GM21360 (cell line): ENCODE results near the gene RFNG.

Experiments used
- ATAC-seq: cut with Tn5 transposase; IDR thresholded peaks from one replicate; pipeline ENCODE4 v1.9.1; 2021; ENCODE audit warnings: mild to moderate bottlenecking, moderate library complexity; ENCODE audit not compliant: unreplicated experiment

The RFNG gene

DNA sequence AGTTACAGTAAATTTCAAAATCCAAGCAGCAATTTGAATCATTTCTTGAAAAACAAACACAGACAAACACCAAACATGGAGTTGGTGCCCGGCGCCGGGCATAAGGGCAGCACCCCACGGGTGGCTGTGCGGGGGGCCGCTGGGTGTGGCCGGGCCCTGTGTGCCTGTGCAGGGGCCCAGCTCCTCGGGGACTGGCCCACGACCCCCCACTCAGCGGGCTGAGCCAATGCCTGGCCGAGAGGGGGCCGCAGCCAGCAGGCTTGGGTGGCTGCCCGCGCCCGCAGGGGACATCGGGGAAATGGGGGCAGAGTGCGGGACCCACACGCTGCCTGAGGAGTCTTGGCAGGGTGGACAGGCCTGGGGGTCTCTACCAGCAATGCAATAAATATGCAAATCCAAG is 26.8 kb upstream of the RFNG start:
- ATAC-seq: no peak

DNA sequence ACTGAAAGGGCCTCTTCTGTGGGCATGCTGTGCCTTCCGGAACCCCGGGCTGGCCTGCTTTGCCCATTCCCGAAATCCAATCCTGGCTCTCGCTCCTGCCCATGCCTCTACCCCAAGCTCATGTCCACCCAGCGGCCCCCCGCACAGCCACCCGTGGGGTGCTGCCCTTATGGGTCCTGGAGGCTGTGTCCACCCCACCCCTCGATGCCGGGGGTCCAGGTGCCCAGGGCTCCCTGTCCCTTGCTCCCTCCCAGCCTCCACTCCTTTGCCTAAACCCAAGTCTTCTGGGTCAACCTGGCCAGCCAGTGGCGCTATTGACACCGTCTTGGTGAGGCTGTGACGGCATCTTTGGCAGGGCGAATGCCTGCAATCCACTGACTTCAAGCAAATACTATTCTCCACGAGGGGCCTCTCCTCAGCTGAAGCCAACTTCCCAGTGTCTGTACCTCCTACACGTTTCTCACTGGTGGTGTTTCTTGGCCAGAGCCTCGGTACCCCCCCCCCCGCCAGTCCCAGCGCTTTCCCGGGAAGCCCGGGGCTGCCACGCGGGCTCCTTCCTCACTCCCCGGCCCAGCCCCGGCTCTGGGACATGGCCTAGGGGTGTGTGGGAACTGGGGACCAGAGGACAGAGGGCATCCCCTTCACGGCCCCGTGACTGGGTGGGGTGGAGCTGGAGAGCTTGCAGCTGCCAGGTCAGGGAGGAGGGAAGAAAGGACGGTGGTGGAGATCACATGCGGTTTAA is 26.2 kb upstream of the RFNG start:
- no peak for ATAC-seq

DNA sequence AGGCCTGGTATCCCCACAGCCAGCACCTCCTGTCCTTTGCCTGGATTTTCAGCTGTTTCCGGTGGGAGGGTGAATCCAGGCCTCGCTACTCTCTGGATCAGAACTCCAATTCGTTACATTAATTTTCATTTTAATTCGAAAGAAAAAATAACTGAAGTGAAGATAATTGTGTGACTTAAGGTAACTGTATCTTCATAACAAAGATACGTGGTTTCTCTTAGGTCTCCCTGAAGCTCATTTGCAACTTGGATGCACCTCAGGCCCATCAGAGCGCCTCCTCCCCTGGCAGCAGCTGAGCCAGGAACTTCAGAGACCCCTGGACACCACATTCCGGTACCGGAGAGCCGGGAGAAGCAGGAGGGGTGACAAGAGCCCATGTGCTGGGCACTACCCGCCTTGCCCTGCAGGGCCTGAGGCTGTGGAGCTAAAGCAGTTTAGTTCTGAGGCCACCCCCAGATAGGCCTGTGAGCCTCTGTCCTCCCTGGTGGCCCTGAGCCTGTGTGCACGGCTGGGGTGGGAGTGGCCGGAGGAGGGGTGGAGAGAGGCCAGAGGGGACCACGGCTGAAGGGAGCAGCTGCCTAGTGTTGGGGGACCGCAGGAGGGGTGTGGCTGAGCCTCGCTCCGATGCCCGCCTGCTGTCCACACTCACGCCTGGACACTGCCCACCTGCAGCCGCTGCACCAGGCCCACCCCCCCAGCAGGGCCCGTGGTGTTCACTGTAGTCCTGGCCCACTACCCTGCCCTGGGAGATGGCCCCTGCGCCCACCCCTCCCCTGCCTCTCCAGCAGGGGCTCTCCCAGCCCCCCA is 25.4 kb upstream of the RFNG start:
- ATAC-seq: no peak

DNA sequence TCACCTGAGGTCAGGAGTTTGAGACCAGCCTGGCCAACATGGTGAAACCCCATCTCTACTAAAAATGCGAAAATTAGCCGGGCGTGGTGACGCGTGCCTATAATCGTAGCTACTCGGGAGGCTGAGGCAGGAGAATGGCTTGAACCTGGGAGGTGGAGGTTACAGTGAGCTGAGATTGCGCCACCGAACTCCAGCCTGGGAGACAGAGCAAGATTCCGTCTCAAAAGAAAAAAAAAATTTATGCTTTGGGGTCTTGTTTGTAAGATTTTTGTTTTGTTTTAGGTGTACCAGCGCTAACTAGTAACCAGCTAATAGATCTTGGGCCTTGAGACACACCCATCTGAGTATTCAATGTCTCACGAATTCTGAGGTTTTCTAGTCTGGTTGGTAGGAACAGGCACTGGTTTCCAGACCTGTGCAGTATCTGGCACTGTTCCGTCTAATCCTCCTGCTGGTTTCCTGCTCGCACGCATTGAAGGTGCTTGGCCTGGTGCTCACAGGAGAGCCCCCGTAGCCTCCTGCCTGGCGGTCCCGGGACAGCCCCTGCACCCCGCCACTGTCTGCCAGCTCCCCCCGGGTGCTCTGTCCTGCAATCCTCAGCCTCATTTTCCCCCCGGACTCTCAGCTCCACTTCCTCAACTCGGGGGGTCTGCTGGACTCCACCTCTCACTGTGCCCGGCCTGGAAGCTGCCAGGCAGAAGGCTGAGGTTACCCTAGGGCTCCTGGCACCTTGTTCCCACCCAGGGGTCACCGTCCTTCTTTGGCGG is 24.6 kb upstream of the RFNG start:
- no peak for ATAC-seq

DNA sequence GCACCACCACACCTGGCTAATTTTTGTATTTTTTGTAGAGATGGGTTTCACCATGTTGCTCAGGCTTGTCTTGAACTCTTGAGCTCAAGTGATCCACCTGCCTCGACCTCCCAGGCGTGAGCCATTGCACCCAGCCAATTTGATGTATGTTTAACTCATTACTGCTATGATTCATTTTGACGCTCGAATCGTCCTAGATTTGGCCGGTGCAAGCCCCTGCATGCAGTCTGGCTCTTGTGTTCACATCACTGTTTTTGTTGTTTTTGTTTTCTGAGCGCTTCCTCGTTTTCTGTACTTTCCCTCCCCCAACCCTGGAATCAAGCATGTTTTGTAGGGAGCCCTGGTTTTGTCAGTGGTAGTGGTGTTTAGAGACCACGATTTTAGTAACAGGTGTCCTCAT is 21.8 kb upstream of the RFNG start:
- no peak for ATAC-seq

DNA sequence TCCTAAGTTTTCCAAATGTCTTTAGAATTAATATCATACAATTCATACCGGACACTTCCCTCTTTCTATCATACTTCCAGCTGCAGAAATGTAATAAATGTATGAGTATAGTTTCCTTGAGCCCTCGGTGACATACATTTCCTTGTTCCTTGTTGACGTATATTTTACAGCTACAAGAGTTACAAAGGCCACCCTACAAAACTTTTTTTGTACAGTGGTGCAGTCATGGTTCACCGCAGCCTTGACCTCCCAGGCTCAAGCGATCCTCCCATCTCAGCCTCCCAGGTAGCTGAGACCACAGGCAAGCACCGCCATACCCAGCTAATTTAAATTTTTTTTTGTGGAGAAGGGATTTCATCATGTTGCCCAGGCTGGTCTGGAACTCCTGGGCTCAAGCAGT is 21.2 kb upstream of the RFNG start:
- no peak for ATAC-seq

DNA sequence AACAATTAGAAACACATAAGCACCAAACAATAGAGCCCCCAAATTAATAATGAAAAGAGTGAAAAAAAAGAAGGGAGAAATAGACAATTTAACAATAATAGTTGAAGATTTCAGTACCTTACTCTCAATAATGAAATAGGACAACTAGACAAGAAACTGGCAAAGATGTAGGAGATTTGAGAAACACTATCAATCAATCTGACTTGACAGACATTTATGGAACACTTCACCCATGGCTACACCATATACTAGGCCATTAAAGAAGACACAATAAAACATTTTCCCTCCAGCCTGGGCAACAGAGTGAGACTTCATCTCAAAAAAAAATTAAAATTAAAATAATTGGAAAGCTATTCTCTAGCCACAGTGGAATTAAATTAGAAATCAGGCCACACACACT is 19.0 kb upstream of the RFNG start:
- no peak for ATAC-seq

DNA sequence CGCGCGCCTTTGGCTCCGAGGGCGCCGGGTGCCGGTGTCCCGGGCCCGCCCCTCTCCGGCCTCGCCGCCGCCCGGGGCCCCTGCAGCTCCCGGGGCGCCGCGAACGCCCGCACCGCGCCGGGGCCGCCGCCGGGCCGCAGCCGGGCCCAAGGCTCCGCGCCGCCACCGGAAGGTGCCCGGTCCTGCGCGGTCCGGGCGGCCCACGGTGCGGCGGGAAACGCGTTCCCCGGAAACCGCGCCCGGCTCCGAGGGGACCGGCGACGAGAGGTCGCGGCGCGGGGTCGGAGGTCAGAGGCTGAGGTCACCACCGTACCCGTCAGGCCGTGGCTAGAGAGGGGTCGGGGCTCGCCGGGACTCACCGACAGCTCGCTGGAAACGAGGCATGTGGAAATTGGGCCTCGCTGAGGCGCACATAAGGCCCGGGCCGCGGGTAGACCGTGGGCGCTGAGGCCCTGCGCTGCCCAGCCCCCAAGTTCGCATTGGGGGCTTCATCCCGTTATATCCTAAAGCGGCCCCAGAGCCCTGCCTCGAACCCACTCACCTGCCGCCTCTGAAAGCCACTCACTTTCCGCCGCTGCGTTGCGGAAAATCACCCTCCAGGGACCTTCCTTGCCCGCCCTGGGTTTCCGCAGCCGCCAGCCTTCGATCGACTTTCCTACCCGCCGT is 14.2 kb upstream of the RFNG start, which contains the start of gene DUS1L:
Gene DUS1L (minus strand): TSS at position 167 of the 666 bp plus-strand sequence. CDS start 745 bp downstream, outside the sequence.
- peak; percentile 75 for ATAC-seq

DNA sequence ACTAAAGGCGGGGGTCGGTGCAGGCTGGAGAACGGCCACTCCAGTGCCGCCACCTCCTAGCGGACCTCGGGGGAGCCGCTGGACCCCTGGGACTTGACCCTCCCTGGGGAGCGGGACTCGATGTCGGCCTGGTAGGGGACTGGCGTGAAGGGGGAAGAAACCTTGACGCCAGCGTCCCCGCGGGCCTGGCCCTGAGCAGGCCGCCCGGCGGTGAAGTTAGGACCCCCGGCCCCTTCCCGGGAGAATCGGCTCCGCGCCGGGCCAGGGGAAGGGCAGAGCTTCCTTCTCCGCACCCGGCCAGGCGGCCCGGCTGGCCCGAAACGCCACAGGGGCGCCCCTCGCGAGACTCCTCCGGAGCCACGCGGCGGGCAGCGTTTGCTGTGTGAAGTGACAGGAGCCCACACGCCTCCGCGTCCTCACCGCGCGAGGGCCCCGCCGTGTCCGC is 13.6 kb upstream of the RFNG start:
- peak; percentile 38 for ATAC-seq

DNA sequence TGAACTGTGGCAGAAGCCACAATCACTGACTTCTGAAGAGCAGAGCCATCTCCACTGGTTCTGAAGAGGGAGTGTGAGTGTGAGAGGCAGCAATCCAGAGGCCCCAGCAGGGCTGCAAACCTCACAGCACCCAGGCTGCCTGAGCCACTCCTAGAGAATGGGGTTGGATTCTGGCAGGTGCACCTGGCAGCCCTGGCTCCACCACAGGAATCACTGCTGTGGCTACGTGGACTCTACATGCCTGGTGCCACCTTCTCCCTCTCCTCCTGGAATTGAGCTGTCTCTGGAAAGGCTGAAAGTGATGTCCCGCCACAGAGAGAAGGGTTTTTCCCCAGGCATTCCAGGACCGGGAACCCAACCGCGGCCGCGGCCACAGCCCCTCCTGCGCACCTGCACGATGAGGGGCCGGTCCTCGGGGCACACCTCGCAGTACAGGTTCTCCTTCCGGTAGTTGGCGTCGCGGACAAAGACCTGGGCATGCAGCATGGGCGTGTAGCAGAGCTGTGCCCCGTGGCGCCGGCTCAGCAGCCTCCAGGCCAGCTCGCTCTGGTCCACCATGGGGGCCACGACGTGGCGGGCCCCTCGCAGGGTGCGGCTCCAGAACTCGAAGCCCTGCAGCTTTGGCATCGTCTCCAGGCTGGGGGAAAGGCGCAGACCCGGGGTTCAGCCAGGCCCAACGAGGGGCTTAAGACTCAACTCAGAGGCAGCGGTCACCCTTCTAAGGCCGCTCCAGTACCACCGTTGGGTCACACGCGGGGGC is 13.0 kb upstream of the RFNG start:
- no peak for ATAC-seq

DNA sequence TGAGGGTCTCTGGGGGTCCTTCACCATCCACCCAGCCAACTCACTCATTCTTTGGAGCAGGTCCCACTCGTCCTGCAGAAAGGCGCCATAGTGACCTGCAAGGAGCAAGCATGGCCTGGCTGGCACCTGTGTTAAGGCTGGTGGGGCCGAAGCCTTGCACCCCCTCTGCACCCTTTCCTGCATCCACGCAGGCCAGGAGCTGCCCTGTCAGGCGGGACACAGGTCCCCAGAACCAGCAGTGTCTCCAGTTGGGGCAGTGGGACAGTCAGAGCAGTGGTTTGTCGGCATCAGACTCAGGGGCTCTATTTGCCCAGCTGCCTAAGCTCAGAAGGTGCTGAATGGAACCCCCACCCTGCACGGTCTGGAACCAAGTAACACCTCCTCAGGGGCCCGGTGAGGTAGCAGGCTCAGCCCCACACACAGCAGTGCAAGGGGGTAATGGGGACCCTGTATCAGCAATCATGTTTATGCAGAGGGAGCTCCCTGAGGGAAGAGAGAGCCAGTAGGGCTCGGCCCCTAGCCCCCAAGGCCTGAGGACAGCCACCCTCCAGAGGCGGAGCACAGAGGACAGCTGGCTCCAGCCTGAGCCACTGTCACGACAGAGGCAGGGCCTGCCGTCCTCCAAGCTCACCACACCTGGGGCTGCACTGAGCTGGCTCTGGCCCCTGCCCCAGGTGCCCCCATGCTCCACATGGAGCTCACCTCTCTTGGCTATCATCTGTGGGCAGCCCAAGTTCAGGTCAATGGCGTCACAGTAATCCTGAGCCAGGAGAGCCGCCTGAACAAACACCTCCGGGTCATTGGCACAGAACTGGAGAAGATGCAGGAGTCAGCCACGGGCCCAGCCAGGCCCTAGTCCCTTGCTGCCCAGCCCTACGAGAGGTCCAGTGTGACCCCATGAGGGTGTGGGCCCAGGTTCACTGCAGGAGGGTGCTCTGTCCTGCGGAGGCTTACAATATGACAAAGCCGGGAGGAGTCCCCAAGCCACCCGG is 12.1 kb upstream of the RFNG start:
- no peak for ATAC-seq

DNA sequence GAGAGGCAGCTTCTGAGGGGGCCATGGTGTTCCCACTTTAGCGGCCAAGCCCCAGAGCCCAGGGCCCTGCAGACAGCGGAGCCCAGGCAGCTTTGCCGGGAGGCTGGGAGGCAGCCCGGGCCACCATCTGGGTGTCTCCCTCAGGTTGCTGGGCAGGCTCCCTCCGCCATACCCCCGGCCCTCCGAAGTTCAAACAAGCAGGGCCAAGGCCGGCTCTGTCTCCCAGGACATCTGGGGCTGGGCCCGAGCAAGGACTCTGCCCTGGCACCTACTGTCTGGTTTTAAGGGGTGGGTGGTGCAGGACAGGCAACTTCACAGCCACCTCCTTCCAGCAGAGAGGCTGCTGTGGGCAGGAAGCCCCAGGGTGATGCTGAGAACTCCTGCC is 11.4 kb upstream of the RFNG start:
- ATAC-seq: no peak

DNA sequence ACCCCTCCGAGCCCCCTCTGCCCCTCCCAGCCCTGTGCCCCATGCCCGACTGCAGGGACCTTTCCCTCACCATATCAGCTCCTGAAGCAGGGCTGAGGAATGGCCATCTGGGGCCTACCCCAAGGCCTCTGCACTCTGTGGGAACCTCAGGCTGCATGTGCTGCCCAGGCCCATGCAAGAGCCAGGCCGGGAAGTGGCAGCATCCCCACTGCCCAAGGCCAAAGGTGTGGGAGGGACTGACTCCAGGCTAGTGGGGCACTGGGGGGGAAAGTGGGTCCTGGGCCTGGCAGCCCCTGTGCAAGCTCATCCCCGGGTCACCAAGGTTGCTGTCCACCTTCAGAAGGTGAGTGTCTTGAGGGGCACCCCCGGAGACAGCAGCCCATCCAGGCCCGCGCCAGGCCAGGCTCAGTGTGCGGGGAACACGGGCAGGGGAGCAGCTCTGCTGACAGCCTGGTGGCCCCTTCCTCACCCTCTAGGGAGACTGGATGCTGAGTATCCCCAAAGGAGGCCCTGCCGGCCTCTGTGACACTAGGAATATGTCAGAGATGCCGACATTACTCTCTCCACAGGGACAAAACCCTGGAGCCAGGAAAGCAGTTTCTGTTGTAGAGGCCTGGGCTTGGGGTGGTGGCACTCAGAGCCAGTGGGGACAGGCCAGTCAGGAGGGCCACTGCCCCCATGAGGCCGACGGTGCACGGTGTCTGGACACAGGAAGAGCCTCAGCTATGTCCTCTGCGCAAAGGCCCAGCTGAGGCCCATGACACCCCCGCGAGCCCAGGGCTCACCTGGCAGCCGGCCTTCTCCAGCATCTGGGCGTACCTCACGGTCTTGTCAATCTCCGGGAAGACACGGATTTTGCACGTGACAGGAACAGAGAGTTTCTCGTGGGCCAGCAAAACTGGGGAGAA is 10.7 kb upstream of the RFNG start:
- no peak for ATAC-seq

DNA sequence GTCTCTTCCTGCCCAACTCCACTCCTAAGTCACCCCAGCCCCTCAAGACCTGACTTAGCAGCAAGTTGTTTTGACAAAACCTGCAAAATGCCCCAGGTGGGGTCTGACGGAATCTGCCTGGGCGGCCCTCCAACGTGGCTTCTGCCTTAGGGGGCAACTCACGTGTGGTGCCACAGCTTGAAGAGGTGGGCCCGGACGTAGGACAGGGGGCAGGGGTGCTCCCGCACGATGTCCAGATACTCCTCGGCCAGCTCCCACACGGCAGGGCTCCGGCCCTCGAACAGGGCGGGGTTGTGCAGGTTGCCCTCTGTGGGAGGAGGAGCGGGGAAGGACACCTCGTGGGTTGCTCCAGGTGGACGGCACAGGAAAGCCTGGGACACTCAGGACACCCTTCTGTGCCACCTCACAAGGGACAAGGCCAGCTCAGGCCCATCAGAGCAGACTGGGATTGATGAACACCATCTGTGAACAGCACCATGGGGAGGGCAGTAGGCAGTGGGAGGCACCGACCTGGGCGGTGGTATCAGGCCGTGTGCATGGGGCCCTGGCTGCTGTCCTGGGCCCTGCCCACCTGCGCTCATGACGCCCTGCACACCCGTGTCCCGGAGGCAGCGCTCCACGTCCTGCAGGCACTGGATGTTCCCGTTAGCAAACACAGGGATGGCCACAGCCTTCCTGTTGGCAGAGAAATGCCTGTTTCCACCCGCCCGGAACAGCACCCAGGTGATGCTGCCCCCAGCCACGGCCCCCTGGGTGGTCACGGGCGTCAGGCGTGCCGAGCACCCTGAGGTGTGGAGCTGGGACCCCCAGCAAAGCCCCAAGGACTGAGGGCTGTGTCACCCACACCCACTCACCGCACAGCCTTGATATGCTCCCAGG is 9.7 kb upstream of the RFNG start:
- no peak for ATAC-seq

DNA sequence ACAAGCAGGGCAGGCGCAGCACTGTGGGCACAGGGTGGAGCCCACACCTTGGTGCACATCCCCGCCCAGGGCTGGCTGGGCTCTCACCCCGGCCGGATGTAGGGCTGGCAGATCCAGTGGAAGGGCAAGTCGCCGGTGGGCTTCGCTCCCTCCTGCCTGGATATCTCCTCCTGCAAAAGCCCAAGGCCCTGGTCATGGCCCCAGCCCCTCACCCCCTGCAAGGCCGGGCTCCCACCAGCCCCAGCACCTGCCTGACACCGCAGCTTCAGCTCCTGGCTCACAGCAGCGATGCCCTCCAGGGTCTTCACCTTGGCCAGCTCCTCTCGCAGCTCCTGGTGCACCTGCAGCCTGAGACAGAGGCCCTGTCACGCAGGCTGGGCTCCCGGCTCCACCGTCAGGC is 9.0 kb upstream of the RFNG start:
- ATAC-seq: no peak

DNA sequence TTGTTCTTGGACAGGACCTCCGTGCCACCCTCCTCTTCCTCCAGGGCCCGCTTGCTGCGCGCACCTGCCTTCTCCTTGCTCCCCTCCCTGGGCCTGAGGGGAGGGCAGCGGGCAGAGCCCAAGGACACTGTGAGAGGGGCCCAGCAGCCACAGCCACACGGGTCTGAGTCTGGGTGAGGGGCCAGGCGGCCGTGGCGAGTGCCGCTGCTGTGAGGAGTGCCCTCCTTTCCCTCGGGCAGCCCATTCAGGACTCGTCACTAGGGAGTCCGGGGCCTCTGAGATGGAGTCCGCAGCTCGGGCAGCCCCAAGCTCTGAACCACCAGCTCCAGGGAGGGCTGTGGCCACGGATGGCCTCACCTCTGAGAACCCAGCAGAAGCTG is 8.4 kb upstream of the RFNG start:
- ATAC-seq: no peak
